ENCODE measurements around the gene ELFN2. TPM values are rescaled to one million over a fixed set of nuclear protein-coding genes. Genes with fewer than 3 reads are reported as not detected.

Gene ELFN2, protein sequence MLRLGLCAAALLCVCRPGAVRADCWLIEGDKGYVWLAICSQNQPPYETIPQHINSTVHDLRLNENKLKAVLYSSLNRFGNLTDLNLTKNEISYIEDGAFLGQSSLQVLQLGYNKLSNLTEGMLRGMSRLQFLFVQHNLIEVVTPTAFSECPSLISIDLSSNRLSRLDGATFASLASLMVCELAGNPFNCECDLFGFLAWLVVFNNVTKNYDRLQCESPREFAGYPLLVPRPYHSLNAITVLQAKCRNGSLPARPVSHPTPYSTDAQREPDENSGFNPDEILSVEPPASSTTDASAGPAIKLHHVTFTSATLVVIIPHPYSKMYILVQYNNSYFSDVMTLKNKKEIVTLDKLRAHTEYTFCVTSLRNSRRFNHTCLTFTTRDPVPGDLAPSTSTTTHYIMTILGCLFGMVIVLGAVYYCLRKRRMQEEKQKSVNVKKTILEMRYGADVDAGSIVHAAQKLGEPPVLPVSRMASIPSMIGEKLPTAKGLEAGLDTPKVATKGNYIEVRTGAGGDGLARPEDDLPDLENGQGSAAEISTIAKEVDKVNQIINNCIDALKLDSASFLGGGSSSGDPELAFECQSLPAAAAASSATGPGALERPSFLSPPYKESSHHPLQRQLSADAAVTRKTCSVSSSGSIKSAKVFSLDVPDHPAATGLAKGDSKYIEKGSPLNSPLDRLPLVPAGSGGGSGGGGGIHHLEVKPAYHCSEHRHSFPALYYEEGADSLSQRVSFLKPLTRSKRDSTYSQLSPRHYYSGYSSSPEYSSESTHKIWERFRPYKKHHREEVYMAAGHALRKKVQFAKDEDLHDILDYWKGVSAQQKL
- 5.8 to 10.1 TPM (median 9.8 TPM) in 5 replicates for total RNA-seq (2022; extraction: Qiagen RNA extraction)

DNA sequence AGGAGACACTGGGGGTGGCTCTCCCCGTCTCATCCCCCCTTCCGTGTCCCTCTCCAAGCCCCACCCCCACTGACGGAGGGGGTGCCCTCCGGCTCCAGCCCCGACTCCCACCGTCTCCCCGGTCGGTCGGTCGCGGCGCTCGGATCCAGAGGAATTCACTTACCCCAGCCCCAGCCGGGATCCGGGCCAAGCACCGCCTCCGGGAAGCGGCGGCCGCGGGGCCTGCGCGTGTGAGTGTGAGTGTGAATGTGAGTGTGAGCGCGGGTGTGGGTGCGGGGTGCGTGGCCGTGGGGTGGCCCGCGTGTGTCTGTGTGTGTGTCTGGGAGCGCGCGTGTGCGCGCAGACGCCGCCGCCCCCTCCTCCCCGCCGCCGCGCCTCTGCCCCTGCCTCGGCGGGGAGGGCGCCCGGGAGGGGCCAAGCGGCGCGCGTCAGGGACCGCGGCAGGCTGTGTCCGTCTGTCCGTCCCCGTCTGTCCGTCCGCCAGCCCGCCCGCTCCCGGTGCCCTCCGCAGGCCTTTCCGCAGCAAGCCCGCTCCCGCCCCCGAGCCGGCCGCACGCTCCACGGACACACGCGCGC is at the start of gene ELFN2:
Gene ELFN2 (minus strand): TSS at position 345 of the 576 bp plus-strand sequence. CDS start 51,945 bp downstream, outside the sequence.

Other genes starting within 250 kb of the ELFN2 start
- gene C1QTNF6, start 239.2 kb downstream of the ELFN2 start, total RNA-seq (2022; extraction: Qiagen RNA extraction): 9.5 to 14.8 TPM (median 13.2 TPM) in 5 replicates
- not detected in 5 replicates for gene SSTR3, start 215.0 kb downstream of the ELFN2 start, total RNA-seq (2022; extraction: Qiagen RNA extraction)
- 0.11 to 0.27 TPM (median 0.22 TPM) in 5 replicates for gene RAC2, start 183.2 kb downstream of the ELFN2 start, total RNA-seq (2022; extraction: Qiagen RNA extraction)
- 0.70 to 1.3 TPM (median 1.0 TPM) in 5 replicates for gene CYTH4, start 145.0 kb downstream of the ELFN2 start, total RNA-seq (2022; extraction: Qiagen RNA extraction)
- 1.4 to 3.5 TPM (median 2.5 TPM) in 5 replicates for gene MFNG, start 58.9 kb upstream of the ELFN2 start, total RNA-seq (2022; extraction: Qiagen RNA extraction)
- 25.1 to 38.6 TPM (median 38.4 TPM) in 5 replicates for gene CARD10, start 91.9 kb upstream of the ELFN2 start, total RNA-seq (2022; extraction: Qiagen RNA extraction)
- gene CDC42EP1, start 133.0 kb upstream of the ELFN2 start, total RNA-seq (2022; extraction: Qiagen RNA extraction): 27.1 to 39.3 TPM (median 37.1 TPM) in 5 replicates
- gene LGALS2, start 152.6 kb upstream of the ELFN2 start, total RNA-seq (2022; extraction: Qiagen RNA extraction): 0.20 to 0.37 TPM in 2 of 5 replicates, not detected in the others
- gene GGA1, start 181.4 kb upstream of the ELFN2 start, total RNA-seq (2022; extraction: Qiagen RNA extraction): 17.3 to 25.3 TPM (median 23.4 TPM) in 5 replicates
- gene SH3BP1, start 212.2 kb upstream of the ELFN2 start, total RNA-seq (2022; extraction: Qiagen RNA extraction): 1.3 to 2.6 TPM (median 2.2 TPM) in 5 replicates
- 13.6 to 20.2 TPM (median 18.7 TPM) in 5 replicates for gene PDXP, start 231.2 kb upstream of the ELFN2 start, total RNA-seq (2022; extraction: Qiagen RNA extraction)
- gene LGALS1, start 248.2 kb upstream of the ELFN2 start, total RNA-seq (2022; extraction: Qiagen RNA extraction): 1,348 to 1,402 TPM (median 1,371 TPM) in 5 replicates

Measured in A549 treated with CORT108297 at 1 μM for 4 hours (cell line).